ENCODE data around the gene ENPP5.

GRCh38 chr6:46219661-46220060, 48.9 kb upstream of the ENPP5 start:
- TF ChIP-seq, protein P1, sequence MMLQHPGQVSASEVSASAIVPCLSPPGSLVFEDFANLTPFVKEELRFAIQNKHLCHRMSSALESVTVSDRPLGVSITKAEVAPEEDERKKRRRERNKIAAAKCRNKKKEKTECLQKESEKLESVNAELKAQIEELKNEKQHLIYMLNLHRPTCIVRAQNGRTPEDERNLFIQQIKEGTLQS (IDR thresholded peaks at IDR 0.05), result no peak
- TF ChIP-seq CTCF (IDR thresholded peaks at IDR 0.05; ENCODE audit: low read depth, low read length, missing input control) (no peak), JUND (IDR thresholded peaks at IDR 0.05) (no peak), FOXA1 (IDR thresholded peaks at IDR 0.05) (no peak), MAX (IDR thresholded peaks at IDR 0.05) (no peak), YY1 (IDR thresholded peaks at IDR 0.05) (no peak), EGR1 (IDR thresholded peaks at IDR 0.05; ENCODE audit: low read depth in 2 of 2) (no peak), TAF1 (conservative IDR thresholded peaks at IDR 0.05) (no peak), HNF4A (conservative IDR thresholded peaks at IDR 0.05) (no peak), FOXA2 (IDR thresholded peaks at IDR 0.05) (no peak), HNF4G (IDR thresholded peaks at IDR 0.05) (no peak), RAD21 (IDR thresholded peaks at IDR 0.05) (no peak), ZBTB33 (IDR thresholded peaks at IDR 0.05) (no peak)
